Endothelial cell of umbilical vein (primary cell): Measurements from ENCODE around the gene TAF1A. TPM values are rescaled to one million over a fixed set of nuclear protein-coding genes. Genes with fewer than 3 reads are reported as not detected.

ENCODE experiments used
- BruUV-seq: library from RNA; stranded (reverse); fragments of 400-500 nt; replicated peaks from 2 replicates; lab custom pipeline; 2021; lab: Mats Ljungman, UMichigan
- CTCF ChIA-PET: fragments of 300-600, 350-600 bp; sonication (Branson Sonifier 250); formaldehyde crosslinking; loops from one replicate; lab custom pipeline; 2021; ENCODE audit warnings: antibody characterized with exemption, inconsistent platforms; lab: Charles Lee
- POLR2A ChIA-PET: fragments of 300-600, 350-600 bp; sonication (Branson Sonifier 250); formaldehyde crosslinking; loops from one replicate; lab custom pipeline; 2021; ENCODE audit warnings: antibody characterized with exemption, inconsistent platforms; lab: Charles Lee
- DNase-seq: peaks from one replicate; pipeline ENCODE4 v3.0.0-alpha.2; 2011; ENCODE audit warnings: low read depth, low spot score
- FAIRE-seq: peaks from 2 replicates; lab custom pipeline; 2011; peaks lifted over from hg19 to GRCh38; lab: Jason Lieb, UNC
- H2AFZ ChIP-seq: 2 replicates; pipeline ENCODE4 v1.6.0; 2012; ENCODE audit warnings: low read depth, low read length, control low read depth, inconsistent platforms
- H3K27ac ChIP-seq: 2 replicates; pipeline ENCODE4 v1.5.1; 2011; ENCODE audit warnings: low read depth, mild to moderate bottlenecking, control low read depth, low read length, moderate library complexity; ENCODE audit not compliant: insufficient read depth
- H3K27me3 ChIP-seq, 2 experiments: 2 replicates each; pipeline versions ENCODE4 v1.6.0 to v1.6.1; 2011; ENCODE audit warnings: low read length in 2 of 2, mixed read lengths in 1 of 2; ENCODE audit not compliant: control insufficient read depth in 2 of 2, insufficient read depth in 2 of 2
- H3K36me3 ChIP-seq, 2 experiments: 2 replicates in 1 of 2; 3 replicates in 1 of 2; pipeline ENCODE4 v1.5.1; 2011; ENCODE audit warnings: low read length in 2 of 2, mild to moderate bottlenecking in 1 of 2, moderate library complexity in 1 of 2; ENCODE audit not compliant: control insufficient read depth in 2 of 2, insufficient read depth in 2 of 2; ENCODE audit errors: extremely low read depth in 1 of 2
- H3K4me1 ChIP-seq: 3 replicates; pipeline ENCODE4 v1.5.1; 2011; ENCODE audit warnings: mild to moderate bottlenecking, low read length; ENCODE audit not compliant: control insufficient read depth, insufficient read depth; ENCODE audit errors: extremely low read depth
- H3K4me2 ChIP-seq: 2 replicates; pipeline ENCODE4 v1.6.1; 2011; ENCODE audit warnings: low read length, control low read depth, mixed read lengths; ENCODE audit not compliant: insufficient read depth
- H3K4me3 ChIP-seq, 3 experiments: fragments of 200-600 bp in 1 of 3; sonication (generic), shearing (Covaris generic) in 1 of 3; replicated peaks in 1 of 3; 2 replicates each; pipeline ENCODE4 v1.5.1; 2011 to 2016; ENCODE audit warnings: control low read depth in 3 of 3, low read length in 3 of 3, mild to moderate bottlenecking in 2 of 3, inconsistent platforms in 1 of 3, low read depth in 1 of 3, moderate library complexity in 1 of 3; ENCODE audit not compliant: insufficient read depth in 1 of 3
- H3K79me2 ChIP-seq: 2 replicates; pipeline ENCODE4 v1.6.0; 2012; ENCODE audit warnings: low read length, inconsistent platforms; ENCODE audit not compliant: control insufficient read depth, insufficient read depth
- H3K9ac ChIP-seq: replicated peaks from 2 replicates; pipeline ENCODE3; 2011; ENCODE audit warnings: low read length, control low read depth; ENCODE audit not compliant: insufficient read depth; ENCODE audit errors: extremely low read depth
- H3K9me1 ChIP-seq: replicated peaks from 3 replicates; pipeline ENCODE4 v1.6.0; 2011; ENCODE audit warnings: mild to moderate bottlenecking, low read length; ENCODE audit not compliant: control insufficient read depth, insufficient read depth; ENCODE audit errors: extremely low read depth
- H3K9me3 ChIP-seq: replicated peaks from 2 replicates; pipeline ENCODE4 v1.5.1; 2012; ENCODE audit warnings: low read length, inconsistent platforms; ENCODE audit not compliant: control insufficient read depth, insufficient read depth
- H4K20me1 ChIP-seq: replicated peaks from 2 replicates; pipeline ENCODE3; 2011; ENCODE audit warnings: mild to moderate bottlenecking, low read length; ENCODE audit not compliant: control insufficient read depth, insufficient read depth; ENCODE audit errors: extremely low read depth
- CTCF ChIP-seq, 2 donors: IDR thresholded peaks; 1 replicate in 1 of 2; 2 replicates in 1 of 2; pipeline ENCODE4 v1.5.1; 2011; ENCODE audit warnings: low read length in 2 of 2, mild to moderate bottlenecking in 2 of 2, moderate library complexity in 2 of 2, control low read depth in 1 of 2, inconsistent platforms in 1 of 2, low read depth in 1 of 2; ENCODE audit not compliant: insufficient read depth in 1 of 2; ENCODE audit errors: extremely low read depth in 1 of 2
- EZH2 ChIP-seq: IDR thresholded peaks from 2 replicates; pipeline ENCODE4 v1.6.1; 2012; ENCODE audit warnings: borderline replicate concordance, low read depth, mild to moderate bottlenecking, moderate library complexity, low read length, inconsistent platforms; ENCODE audit not compliant: severe bottlenecking
- FOS ChIP-seq: IDR thresholded peaks from 2 replicates; pipeline ENCODE4 v1.6.1; 2011; ENCODE audit warnings: mild to moderate bottlenecking, low read length, moderate library complexity, borderline replicate concordance; ENCODE audit not compliant: insufficient read depth
- GATA2 ChIP-seq: IDR thresholded peaks from 2 replicates; pipeline ENCODE4 v1.7.0; 2011; ENCODE audit warnings: low read depth, mild to moderate bottlenecking, moderate library complexity, mixed read lengths, low read length; ENCODE audit not compliant: insufficient read length, insufficient read depth
- JUN ChIP-seq: IDR thresholded peaks from 2 replicates; pipeline ENCODE4 v1.6.1; 2011; ENCODE audit warnings: borderline replicate concordance, low read depth; ENCODE audit not compliant: insufficient read length, insufficient read depth
- MAX ChIP-seq: IDR thresholded peaks from 2 replicates; pipeline ENCODE4 v1.6.1; 2011; ENCODE audit not compliant: insufficient read depth, insufficient read length
- MYC ChIP-seq: IDR thresholded peaks from one replicate; pipeline ENCODE4 v1.6.1; 2011; ENCODE audit warnings: mild to moderate bottlenecking, low read depth, low read length
- POLR2A ChIP-seq: IDR thresholded peaks from 2 replicates; pipeline ENCODE4 v1.6.1; 2012; ENCODE audit warnings: low read depth, mild to moderate bottlenecking, control low read depth, low read length
- POLR2AphosphoS5 ChIP-seq: IDR thresholded peaks from 2 replicates; pipeline ENCODE4 v1.6.1; 2012; ENCODE audit warnings: low read depth, mild to moderate bottlenecking, control low read depth, low read length, moderate library complexity; ENCODE audit not compliant: insufficient read depth
- dilution Hi-C: fragments of 300-500 bp; cut with MboI; formaldehyde crosslinking; loops from one replicate; pipeline ENCODE4 v1.15.0; 2019; ENCODE audit warnings: low sequenced_read_pairs; ENCODE audit not compliant: extremely low pct_ligation_motif_present
- intact Hi-C: fragments of 100-400 bp; cut with micrococcal nuclease; formaldehyde crosslinking; loops from one replicate; pipeline ENCODE4 v1.10.0; 2022
- polyA plus RNA-seq, 4 experiments: library from polyadenylated mRNA; depleted of rRNA in 3 of 4; stranded (reverse) in 3 of 4; unstranded in 1 of 4; fragments of >200 nt; gene quantifications; 2 replicates each; pipeline versions ENCODE4 v1.2.1 to v1.2.3, GENCODE V29; 2011 to 2012; ENCODE audit warnings: missing spikeins in 1 of 4
- total RNA-seq: library from RNA; stranded (reverse); gene quantifications from 2 replicates; pipeline ENCODE4 v1.2.3, GENCODE V29; 2021

The TAF1A gene
- total and polyA plus RNA-seq, 2 donors (not counting 3 experiments of a cell fraction or from before 2014, with no cell fraction given): 1.3 to 5.3 TPM

- no peaks in the 10 kb centered on the region for H3K9me3 ChIP-seq
- H3K4me1 ChIP-seq: peaks cover 4% of the 10 kb centered on the region
- no peak overlapping the region for H3K4me3 ChIP-seq
- BruUV-seq: no TSS peak
- H3K36me3 ChIP-seq: peaks cover 9 to 11% of the 10 kb centered on the region in 2 experiments
- no peaks in the 10 kb centered on the region for H4K20me1 ChIP-seq
- no peak for TF ChIP-seq MYC
- no peak for TF ChIP-seq CTCF (IDR thresholded peaks at IDR 0.05; ENCODE audit: extremely low read depth in 1 of 2, insufficient read depth in 1 of 2, low read depth in 1 of 2, low read length in 2 of 2)
- TF ChIP-seq MAX: no peak
- no peak for TF ChIP-seq POLR2AphosphoS5
- TF ChIP-seq POLR2A: no peak
- TF ChIP-seq JUN: no peak
- no peak for TF ChIP-seq FOS
- TF ChIP-seq EZH2: no peak
- no peak for TF ChIP-seq GATA2
- H3K9ac ChIP-seq: no peak overlapping the region
- no peak overlapping the region for H3K27ac ChIP-seq
- DNase-seq: no peak
- H3K4me2 ChIP-seq: no peak overlapping the region
- no peaks in the 10 kb centered on the region for H3K9me1 ChIP-seq
- no peak for FAIRE-seq
- POLR2A ChIA-PET: no interaction called here
- dilution Hi-C loops: no loop called here
- no peaks in the 10 kb centered on the region for H3K79me2 ChIP-seq
- intact Hi-C loops: no loop called here
- no peak overlapping the region for H2AFZ ChIP-seq
- CTCF ChIA-PET: no interaction called here
- no peaks in the 10 kb centered on the region for H3K27me3 ChIP-seq
Measured at GRCh38 chr1:222629921-222630535, 40.3 kb upstream of the TAF1A start.
